PC-9 (cell line): Measurements from ENCODE around the gene FBP2. TPM values are rescaled to one million over a fixed set of nuclear protein-coding genes. Genes with fewer than 3 reads are reported as not detected.

Experiments
- BruUV-seq: library from RNA; stranded (reverse); fragments of 400-500 nt; replicated peaks from 2 replicates; lab custom pipeline; 2021; lab: Mats Ljungman, UMichigan
- CTCF ChIA-PET: fragments of 300-600 bp; sonication (Branson Sonifier 250); formaldehyde crosslinking; loops from one replicate; lab custom pipeline; 2022; ENCODE audit warnings: antibody characterized with exemption; lab: Charles Lee
- POLR2A ChIA-PET: fragments of 300-600 bp; sonication (Branson Sonifier 250); formaldehyde crosslinking; loops from one replicate; lab custom pipeline; 2022; ENCODE audit warnings: antibody characterized with exemption; ENCODE audit not compliant: unreplicated experiment; lab: Charles Lee
- DNase-seq, 2 experiments: peaks; one replicate each; pipeline versions ENCODE4 v3.0.0 to v3.0.0-alpha.2; 2015 to 2022; ENCODE audit warnings: mixed read lengths in 1 of 2
- H2AFZ ChIP-seq: fragments of 200-600 bp; sonication (generic); 2 replicates; pipeline ENCODE4 v1.8.1; 2017; ENCODE audit warnings: antibody characterized with exemption
- H3F3A ChIP-seq: fragments of 200-600 bp; sonication (generic); 2 replicates; pipeline ENCODE4 v1.8.1; 2017; ENCODE audit warnings: antibody characterized with exemption, mild to moderate bottlenecking, low read depth; ENCODE audit not compliant: insufficient read depth
- H3K27ac ChIP-seq: fragments of 200-600 bp; sonication (generic); 2 replicates; pipeline ENCODE4 v1.6.1; 2016; ENCODE audit warnings: mixed run types
- H3K27me3 ChIP-seq: fragments of 200-600 bp; sonication (generic); 2 replicates; pipeline ENCODE4 v1.6.1; 2016; ENCODE audit warnings: low read depth, mixed run types; ENCODE audit not compliant: insufficient read depth
- H3K36me3 ChIP-seq: fragments of 200-600 bp; sonication (generic); 2 replicates; pipeline ENCODE4 v1.6.1; 2016; ENCODE audit warnings: low read depth, mixed run types
- H3K4me1 ChIP-seq: fragments of 200-600 bp; sonication (generic); replicated peaks from 2 replicates; pipeline ENCODE4 v1.6.1; 2016; ENCODE audit warnings: mixed run types; ENCODE audit not compliant: insufficient read depth
- H3K4me2 ChIP-seq: fragments of 200-600 bp; sonication (generic); 2 replicates; pipeline ENCODE4 v1.6.1; 2017; ENCODE audit warnings: mixed run types
- H3K4me3 ChIP-seq: fragments of 200-600 bp; sonication (generic); 2 replicates; pipeline ENCODE4 v1.6.1; 2016; ENCODE audit warnings: mixed run types
- H3K79me2 ChIP-seq: fragments of 200-600 bp; sonication (generic); 2 replicates; pipeline ENCODE4 v1.6.1; 2017; ENCODE audit warnings: low read depth, mixed run types
- H3K9me2 ChIP-seq: fragments of 200-600 bp; sonication (generic); 2 replicates; pipeline ENCODE4 v1.8.1; 2017; ENCODE audit warnings: mild to moderate bottlenecking; ENCODE audit not compliant: insufficient read depth
- H3K9me3 ChIP-seq: fragments of 200-600 bp; sonication (generic); 2 replicates; pipeline ENCODE4 v1.8.1; 2016; ENCODE audit warnings: low read depth; ENCODE audit not compliant: insufficient read depth
- H4K20me1 ChIP-seq: fragments of 200-600 bp; sonication (generic); 2 replicates; pipeline ENCODE4 v1.8.1; 2017; ENCODE audit not compliant: insufficient read depth
- CTCF ChIP-seq: fragments of 200-600 bp; sonication (generic); conservative IDR thresholded peaks from 2 replicates; pipeline ENCODE4 v1.6.1; 2017; ENCODE audit warnings: mixed run types, antibody characterized with exemption, mild to moderate bottlenecking, moderate library complexity
- EZH2 ChIP-seq: fragments of 200-600 bp; sonication (generic); IDR thresholded peaks from 2 replicates; pipeline ENCODE4 v1.8.0; 2017; ENCODE audit warnings: antibody characterized with exemption, low read depth
- intact Hi-C: fragments of 100-400 bp; cut with micrococcal nuclease; formaldehyde crosslinking; loops from one replicate; pipeline ENCODE4 v1.10.0; 2022; ENCODE audit not compliant: unreplicated experiment
- total RNA-seq: library from RNA; stranded (reverse); gene quantifications from 2 replicates; pipeline ENCODE4 v1.2.3, GENCODE V29; 2021

FBP2 gene
- total RNA-seq, 1 experiment from 2014 or later: not detected

GRCh38 chr9:94533155-94533554 is 60.5 kb downstream of the FBP2 start:
- Histone ChIP-seq H3K9me3 (no peaks in the 10 kb centered on the region), H3K9me2 (0 out of 2 replicates have a peak, but pooled peaks cover 4% of the 10 kb centered on the region), H3K4me1 (no peaks in the 10 kb centered on the region), H3K36me3 (no peaks in the 10 kb centered on the region), H2AFZ (no peak overlapping the region), H3K27ac (no peak overlapping the region), H3K4me2 (no peak overlapping the region), H4K20me1 (peaks cover 11% of the 10 kb centered on the region; the same call in 1 of the 2 replicates), H3K4me3 (no peak overlapping the region), H3K79me2 (peaks cover 20% of the 10 kb centered on the region), H3K27me3 (no peaks in the 10 kb centered on the region), H3F3A (no peaks in the 10 kb centered on the region)
- ChIA-PET POLR2A (no interaction called here), CTCF (no interaction called here)
- BruUV-seq: no TSS peak
- TF ChIP-seq CTCF: no peak
- no peak for DNase-seq
- intact Hi-C loops: no loop called here

GRCh38 chr9:94528886-94529285 is 64.7 kb downstream of the FBP2 start:
- intact Hi-C loops: no loop called here
- no TSS peak for BruUV-seq
- DNase-seq: no peak
- no peak overlapping the region for H3K27ac ChIP-seq
- H3K79me2 ChIP-seq: peaks cover 13% of the 10 kb centered on the region
- no peak overlapping the region for H3K4me3 ChIP-seq
- 0 out of 2 replicates have a peak, but pooled peaks cover 4% of the 10 kb centered on the region for H3K9me2 ChIP-seq
- H3F3A ChIP-seq: no peaks in the 10 kb centered on the region
- ChIA-PET POLR2A (no interaction called here), CTCF (no interaction called here)
- H3K27me3 ChIP-seq: no peaks in the 10 kb centered on the region
- H3K4me1 ChIP-seq: no peaks in the 10 kb centered on the region
- no peaks in the 10 kb centered on the region for H3K36me3 ChIP-seq
- TF ChIP-seq CTCF: no peak
- TF ChIP-seq EZH2: no peak
- no peak overlapping the region for H2AFZ ChIP-seq
- H4K20me1 ChIP-seq: no peaks in the 10 kb centered on the region; the same call in 1 of the 2 replicates
- H3K4me2 ChIP-seq: no peak overlapping the region
- no peaks in the 10 kb centered on the region for H3K9me3 ChIP-seq

- no peak overlapping the region for H3K4me2 ChIP-seq
- no peaks in the 10 kb centered on the region for H3K27me3 ChIP-seq
- H4K20me1 ChIP-seq: no peaks in the 10 kb centered on the region; the same call in 1 of the 2 replicates
- ChIA-PET CTCF (no interaction called here), POLR2A (no interaction called here)
- H3K27ac ChIP-seq: no peak overlapping the region
- H3K4me1 ChIP-seq: no peaks in the 10 kb centered on the region
- intact Hi-C loops: no loop called here
- H3K36me3 ChIP-seq: no peaks in the 10 kb centered on the region
- DNase-seq: no peak
- no peaks in the 10 kb centered on the region for H3K9me3 ChIP-seq
- BruUV-seq: no TSS peak
- peaks cover 3% of the 10 kb centered on the region; the same call in 1 of the 2 replicates for H3K79me2 ChIP-seq
- 0 out of 2 replicates have a peak, but pooled peaks cover 4% of the 10 kb centered on the region for H3K9me2 ChIP-seq
- TF ChIP-seq EZH2: no peak
- TF ChIP-seq CTCF: no peak
- no peak overlapping the region for H2AFZ ChIP-seq
- no peak overlapping the region for H3K4me3 ChIP-seq
- no peaks in the 10 kb centered on the region for H3F3A ChIP-seq
Measured at GRCh38 chr9:94526951-94527350, 66.7 kb downstream of the FBP2 start.
